ENCODE measurements around the gene ST6GALNAC4.
A peak's percentile ranks its signal among the peaks of the same experiment; 100 is the strongest.

ST6GALNAC4 gene

DNA sequence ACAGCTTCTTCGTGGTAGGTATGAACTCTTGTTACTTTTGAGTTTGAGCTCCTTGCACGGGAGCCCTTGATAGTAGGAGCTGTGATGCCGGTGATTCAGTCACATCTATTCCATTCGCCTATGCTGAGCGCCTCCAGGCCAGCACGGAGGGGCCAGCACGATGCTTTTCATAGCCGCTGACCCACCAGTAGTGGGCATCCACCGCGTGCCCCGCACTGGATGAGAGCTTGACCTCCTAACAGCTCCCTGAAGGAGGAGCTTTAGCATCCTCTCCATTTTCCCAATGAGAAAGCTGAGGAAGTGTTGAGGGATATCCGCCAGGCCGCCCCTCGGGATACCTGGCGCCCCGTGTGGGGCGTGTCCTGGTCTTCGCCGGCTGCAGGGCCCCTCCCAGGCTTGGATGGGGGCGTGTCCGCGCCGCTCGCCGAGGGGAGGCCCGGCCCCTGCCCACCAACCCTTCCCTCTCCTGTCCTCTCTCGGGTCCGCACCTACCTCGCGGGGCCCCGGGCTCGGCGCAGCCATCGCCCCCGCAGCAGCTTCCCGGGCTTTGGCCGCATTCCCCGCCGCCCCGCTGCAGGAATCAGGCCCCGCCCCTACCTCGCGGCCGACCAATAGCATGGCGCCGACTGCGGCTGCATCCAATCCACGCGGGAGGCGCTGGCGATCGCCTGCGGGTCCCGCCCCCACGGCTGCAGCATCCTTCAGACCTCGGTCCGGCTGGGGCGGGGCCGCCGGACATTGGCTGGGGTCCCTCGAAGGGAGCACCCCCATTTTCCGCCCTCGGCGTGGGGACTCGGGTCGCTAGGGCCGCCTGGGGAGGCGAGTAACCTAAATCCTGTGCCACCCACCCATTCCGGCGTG lies 13.6 kb upstream of the ST6GALNAC4 start, which contains the start of gene PIP5KL1:
TSS of gene PIP5KL1 (minus strand) at position 547 of the 861 bp plus-strand sequence. CDS start at position 522, 25 bp downstream.
- in situ Hi-C loops (cut with MboI; ENCODE audit: low sequenced_read_pairs) = no loop called here

GRCh38 chr9:127929625-127929979 lies 12.8 kb upstream of the ST6GALNAC4 start:
- H3K27me3 ChIP-seq (ENCODE audit: low read depth) = peaks cover 14% of the 10 kb centered on the region
- DNase-seq (ENCODE audit: low spot score in 2 of 2) = no peak
- no peak overlapping the region for H3K4me3 ChIP-seq
- no peaks in the 10 kb centered on the region for H3K9me3 ChIP-seq
- no peaks in the 10 kb centered on the region for H3K36me3 ChIP-seq (replicated peaks)
- peaks cover 10% of the 10 kb centered on the region for H3K4me1 ChIP-seq
- in situ Hi-C loops (cut with MboI; ENCODE audit: low sequenced_read_pairs) = loop anchor here (10.0 kb wide), 1 partner anchor 425 kb away; no protein-coding TSS in a partner anchor

More for the DNA sequence above, 13.6 kb upstream of the ST6GALNAC4 start, which contains the start of gene PIP5KL1:
- Histone ChIP-seq H3K9me3 (no peaks in the 10 kb centered on the region), H3K36me3 (replicated peaks) (peaks cover 3% of the 10 kb centered on the region), H3K4me3 (peak within 1 kb of the TSS; percentile 48), H3K4me1 (peaks cover 10% of the 10 kb centered on the region), H3K27me3 (ENCODE audit: low read depth) (peaks cover 11% of the 10 kb centered on the region)
- DNase-seq (ENCODE audit: low spot score in 2 of 2) = peak; percentile 74 to 92

DNA sequence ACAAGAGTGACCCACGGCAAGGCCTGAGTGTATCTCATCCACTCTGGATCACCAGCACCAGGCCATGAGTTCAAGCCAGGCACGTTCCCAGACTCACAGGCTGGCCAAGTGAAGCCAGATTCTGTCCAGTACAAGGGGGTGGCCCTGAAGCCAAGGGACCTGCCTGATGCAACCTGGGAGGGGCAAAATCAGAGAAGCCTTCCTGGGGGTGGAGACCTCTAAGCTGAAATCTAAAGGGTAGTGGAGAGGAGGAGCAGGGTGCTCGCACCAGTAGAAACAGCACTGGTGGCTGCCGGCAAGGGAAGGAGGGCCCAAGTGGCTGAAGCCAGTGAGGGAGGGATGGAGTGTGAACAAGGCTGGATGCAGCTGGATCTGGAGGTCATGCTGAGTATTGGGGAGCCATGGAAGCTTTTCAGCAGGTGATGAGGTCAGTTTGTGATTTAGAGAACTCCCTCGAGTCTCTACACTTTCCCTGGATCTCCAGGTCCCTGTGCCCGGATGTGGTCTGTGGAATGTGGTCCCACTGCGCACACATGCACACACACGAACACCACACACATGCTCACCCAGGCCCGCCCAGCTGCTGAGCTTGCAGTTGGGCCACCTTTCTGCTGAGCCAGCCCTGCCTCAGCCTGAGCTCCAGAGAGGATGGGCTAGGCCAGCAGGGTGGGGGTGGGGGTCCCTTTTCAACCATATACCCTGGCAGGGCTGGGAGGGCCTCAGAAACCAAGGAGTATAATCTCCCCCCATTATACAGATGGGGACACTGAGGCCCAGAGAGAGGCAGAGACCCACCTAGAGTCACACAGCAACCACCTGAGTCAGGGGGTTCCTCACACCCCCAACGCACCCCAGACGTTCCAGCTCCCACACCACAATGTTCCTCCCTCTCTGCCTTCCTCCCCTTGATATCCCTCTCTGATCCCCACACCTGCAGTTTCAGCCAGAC lies 12.1 kb upstream of the ST6GALNAC4 start:
- peaks cover 10% of the 10 kb centered on the region for H3K4me1 ChIP-seq
- H3K27me3 ChIP-seq (ENCODE audit: low read depth) = peaks cover 14% of the 10 kb centered on the region
- no peaks in the 10 kb centered on the region for H3K9me3 ChIP-seq
- no peak overlapping the region for H3K4me3 ChIP-seq
- in situ Hi-C loops (cut with MboI; ENCODE audit: low sequenced_read_pairs) = loop anchor here (10.0 kb wide), 1 partner anchor 424 kb away; no protein-coding TSS in a partner anchor
- no peak for DNase-seq (ENCODE audit: low spot score in 2 of 2)
- no peaks in the 10 kb centered on the region for H3K36me3 ChIP-seq (replicated peaks)

DNA sequence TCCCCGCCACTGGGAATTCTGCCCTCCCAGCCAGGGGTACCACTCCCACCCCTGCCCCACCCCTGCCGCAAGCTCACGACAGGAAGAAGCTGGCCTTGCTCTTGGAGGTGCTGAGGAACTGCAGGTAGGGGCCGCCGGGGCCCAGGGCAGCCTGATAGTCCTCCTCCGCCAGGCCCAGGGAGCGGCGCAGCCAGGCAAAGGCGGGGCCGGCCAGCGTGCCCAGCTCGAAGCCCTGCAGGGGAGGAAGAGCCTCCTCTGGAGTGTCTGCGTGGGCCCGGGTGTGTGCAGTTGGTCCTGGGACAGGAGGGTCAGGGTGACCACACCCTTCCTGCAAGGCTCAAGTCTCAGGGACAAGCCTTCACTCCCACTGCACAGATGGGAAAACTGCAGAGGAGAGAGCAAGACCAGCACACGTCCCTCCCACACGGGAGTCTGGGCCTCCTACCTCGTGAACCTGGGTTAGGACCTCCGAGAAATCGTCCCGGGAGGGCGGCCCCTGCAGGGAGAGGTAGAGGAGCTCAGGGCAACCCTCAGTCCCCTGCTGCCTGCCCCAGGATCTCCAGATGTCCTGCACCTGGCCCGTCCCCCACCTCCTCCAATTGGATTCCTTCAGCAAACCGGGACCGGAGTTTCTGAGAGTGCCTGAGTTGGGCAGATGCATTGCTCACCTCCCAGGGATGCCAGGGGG lies 11.3 kb upstream of the ST6GALNAC4 start:
- peaks cover 14% of the 10 kb centered on the region for H3K27me3 ChIP-seq (ENCODE audit: low read depth)
- in situ Hi-C loops (cut with MboI; ENCODE audit: low sequenced_read_pairs) = loop anchor here (10.0 kb wide), 1 partner anchor 423 kb away; no protein-coding TSS in a partner anchor
- no peaks in the 10 kb centered on the region for H3K9me3 ChIP-seq
- H3K4me3 ChIP-seq = no peak overlapping the region
- no peak for DNase-seq (ENCODE audit: low spot score in 2 of 2)
- H3K36me3 ChIP-seq (replicated peaks) = no peaks in the 10 kb centered on the region
- H3K4me1 ChIP-seq = peaks cover 10% of the 10 kb centered on the region

GRCh38 chr9:127927201-127927987 lies 10.6 kb upstream of the ST6GALNAC4 start:
- in situ Hi-C loops (cut with MboI; ENCODE audit: low sequenced_read_pairs) = loop anchor here (10.0 kb wide), 1 partner anchor 423 kb away; no protein-coding TSS in a partner anchor
- no peak overlapping the region for H3K4me3 ChIP-seq
- peaks cover 10% of the 10 kb centered on the region for H3K4me1 ChIP-seq
- H3K9me3 ChIP-seq = no peaks in the 10 kb centered on the region
- peak in 1 of 2 experiments; percentile 48 for DNase-seq (ENCODE audit: low spot score in 2 of 2)
- H3K36me3 ChIP-seq (replicated peaks) = no peaks in the 10 kb centered on the region
- H3K27me3 ChIP-seq (ENCODE audit: low read depth) = peaks cover 14% of the 10 kb centered on the region

- no peaks in the 10 kb centered on the region for H3K36me3 ChIP-seq (replicated peaks)
- H3K4me3 ChIP-seq = no peak overlapping the region
- peaks cover 10% of the 10 kb centered on the region for H3K4me1 ChIP-seq
- in situ Hi-C loops (cut with MboI; ENCODE audit: low sequenced_read_pairs) = loop anchor here (10.0 kb wide), 1 partner anchor 422 kb away; no protein-coding TSS in a partner anchor
- no peak for DNase-seq (ENCODE audit: low spot score in 2 of 2)
- H3K27me3 ChIP-seq (ENCODE audit: low read depth) = peaks cover 16% of the 10 kb centered on the region
- H3K9me3 ChIP-seq = no peaks in the 10 kb centered on the region
These were observed 10.0 kb upstream of the ST6GALNAC4 start for GRCh38 chr9:127926906-127927200.

DNA sequence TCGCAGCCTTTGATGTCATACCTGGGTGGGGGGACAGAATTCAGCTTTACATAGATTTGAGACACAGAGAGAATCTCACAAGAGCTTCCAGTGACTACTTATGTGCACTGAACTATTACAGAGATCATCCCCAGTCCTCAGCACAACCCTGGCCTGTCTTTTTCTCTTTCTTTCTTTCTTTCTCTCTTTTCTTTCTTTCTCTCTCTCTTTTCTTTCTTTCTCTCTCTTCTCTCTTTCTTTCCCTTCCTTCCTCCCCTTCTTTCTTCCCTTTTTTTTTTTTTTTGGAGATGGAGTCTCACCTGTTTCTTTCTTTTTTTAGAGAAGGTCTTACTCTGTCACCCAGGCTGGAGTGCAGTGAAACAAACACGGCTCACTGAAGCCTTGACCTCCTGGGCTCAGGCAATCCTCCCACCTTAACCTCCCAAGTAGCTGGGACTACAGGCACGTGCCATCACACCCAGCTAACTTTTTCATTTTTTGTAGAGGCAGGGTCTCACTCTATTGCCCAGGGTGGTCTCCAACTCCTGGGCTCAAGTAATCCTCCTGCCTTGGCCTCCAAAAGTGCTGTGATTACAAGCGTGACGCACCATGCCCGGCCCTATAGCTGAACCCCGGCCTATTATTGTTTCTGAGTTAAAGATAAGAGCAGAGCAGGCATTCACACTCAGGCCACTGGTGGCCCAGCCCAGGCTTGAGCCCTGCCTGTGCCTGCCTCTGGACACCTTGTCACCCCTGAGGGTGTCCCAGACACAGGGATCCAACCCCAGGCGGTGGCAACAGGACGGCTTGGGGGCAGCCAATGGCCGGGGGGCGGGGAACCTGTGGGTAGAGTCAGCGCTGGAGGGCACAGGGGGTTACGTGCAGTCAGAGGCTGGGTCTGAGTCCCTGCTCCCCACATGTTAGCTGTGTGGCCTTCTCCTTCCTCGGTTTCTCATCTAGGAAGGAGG lies 9.4 kb upstream of the ST6GALNAC4 start:
- H3K36me3 ChIP-seq (replicated peaks) = no peaks in the 10 kb centered on the region
- in situ Hi-C loops (cut with MboI; ENCODE audit: low sequenced_read_pairs) = loop anchor here (10.0 kb wide), 1 partner anchor 421 kb away; no protein-coding TSS in a partner anchor
- DNase-seq (ENCODE audit: low spot score in 2 of 2) = no peak
- no peak overlapping the region for H3K4me3 ChIP-seq
- peaks cover 8% of the 10 kb centered on the region for H3K4me1 ChIP-seq
- peaks cover 19% of the 10 kb centered on the region for H3K27me3 ChIP-seq (ENCODE audit: low read depth)
- no peaks in the 10 kb centered on the region for H3K9me3 ChIP-seq

GRCh38 chr9:127924736-127925444 lies 8.0 kb upstream of the ST6GALNAC4 start:
- peaks cover 19% of the 10 kb centered on the region for H3K27me3 ChIP-seq (ENCODE audit: low read depth)
- in situ Hi-C loops (cut with MboI; ENCODE audit: low sequenced_read_pairs) = loop anchor here (5.0 to 25.0 kb wide), 4 partner anchors 338 to 988 kb away; no protein-coding TSS in a partner anchor
- no peaks in the 10 kb centered on the region; the same call in 1 of the 2 replicates for H3K4me1 ChIP-seq

DNA sequence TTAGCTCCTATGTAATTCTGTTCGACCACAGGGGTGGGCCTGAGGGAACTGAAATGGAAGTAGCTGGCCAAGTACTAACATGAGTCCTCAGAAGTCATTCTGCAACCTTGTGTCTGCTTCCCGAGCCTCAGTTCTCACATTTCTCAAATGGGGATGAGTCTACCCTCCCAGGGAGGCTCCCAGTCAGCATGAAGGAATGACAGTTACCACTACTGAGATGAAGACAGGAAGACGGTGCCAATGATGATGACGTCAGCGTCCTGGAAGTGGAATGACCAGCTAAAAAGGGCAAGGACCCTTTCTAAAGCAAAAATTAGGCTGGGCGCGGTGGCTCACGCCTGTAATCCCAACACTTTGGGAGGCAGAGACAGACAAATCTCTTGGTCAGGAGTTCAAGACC lies 6.9 kb upstream of the ST6GALNAC4 start:
- in situ Hi-C loops (cut with MboI; ENCODE audit: low sequenced_read_pairs) = loop anchor here (5.0 to 25.0 kb wide), 4 partner anchors 336 to 986 kb away; no protein-coding TSS in a partner anchor
- Histone ChIP-seq H3K36me3 (replicated peaks) (no peaks in the 10 kb centered on the region), H3K4me1 (no peaks in the 10 kb centered on the region), H3K9me3 (no peaks in the 10 kb centered on the region), H3K27me3 (ENCODE audit: low read depth) (peaks cover 19% of the 10 kb centered on the region), H3K4me3 (no peak overlapping the region)
- no peak for DNase-seq (ENCODE audit: low spot score in 2 of 2)

More at GRCh38 chr9:127924736-127925444, 8.0 kb upstream of the ST6GALNAC4 start:
- DNase-seq (ENCODE audit: low spot score in 2 of 2) = no peak
- H3K4me3 ChIP-seq = no peak overlapping the region
- H3K36me3 ChIP-seq (replicated peaks) = no peaks in the 10 kb centered on the region
- no peaks in the 10 kb centered on the region for H3K9me3 ChIP-seq

- H3K4me1 ChIP-seq = no peaks in the 10 kb centered on the region
- peaks cover 19% of the 10 kb centered on the region for H3K27me3 ChIP-seq (ENCODE audit: low read depth)
- no peak overlapping the region for H3K4me3 ChIP-seq
- H3K36me3 ChIP-seq (replicated peaks) = no peaks in the 10 kb centered on the region
- H3K9me3 ChIP-seq = no peaks in the 10 kb centered on the region
- in situ Hi-C loops (cut with MboI; ENCODE audit: low sequenced_read_pairs) = loop anchor here (5.0 to 25.0 kb wide), 4 partner anchors 336 to 986 kb away; no protein-coding TSS in a partner anchor
- DNase-seq (ENCODE audit: low spot score in 2 of 2) = peak in 1 of 2 experiments; percentile 56
These were observed 6.2 kb upstream of the ST6GALNAC4 start for GRCh38 chr9:127923046-127923445.

DNA sequence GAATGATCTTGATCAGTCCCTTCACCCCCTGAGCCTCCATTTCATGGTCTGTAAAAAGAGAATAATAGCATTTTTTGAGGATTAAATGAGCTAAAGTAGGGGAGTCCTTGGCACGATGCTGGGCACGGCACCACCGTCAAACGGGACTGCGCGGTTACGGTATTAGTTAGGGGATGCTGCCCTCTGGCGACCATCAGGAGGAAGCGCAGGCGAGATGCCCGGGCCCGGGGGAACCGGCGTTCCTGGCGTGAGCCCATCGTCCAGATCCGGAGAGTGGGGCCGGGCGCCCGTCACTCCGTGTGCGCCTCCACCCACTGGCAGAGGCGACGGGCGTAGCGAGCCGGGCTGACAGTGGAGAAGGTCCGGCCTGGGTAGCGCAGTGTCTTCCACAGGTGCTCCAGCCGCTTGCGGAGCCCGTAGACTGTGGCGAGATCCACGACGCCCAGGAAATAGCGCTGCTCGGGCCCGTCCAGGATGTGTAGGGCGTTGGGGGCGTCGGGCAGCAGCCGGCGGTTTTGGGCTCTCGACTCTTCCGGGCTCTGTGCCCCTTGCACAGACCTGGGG lies 4.8 kb upstream of the ST6GALNAC4 start:
- H3K27me3 ChIP-seq (ENCODE audit: low read depth) = peaks cover 17% of the 10 kb centered on the region
- in situ Hi-C loops (cut with MboI; ENCODE audit: low sequenced_read_pairs) = loop anchor here (5.0 to 25.0 kb wide), 4 partner anchors 334 to 984 kb away; no protein-coding TSS in a partner anchor
- no peaks in the 10 kb centered on the region for H3K36me3 ChIP-seq (replicated peaks)
- H3K4me1 ChIP-seq = peaks cover 2% of the 10 kb centered on the region
- peak overlapping the region; percentile 15 for H3K4me3 ChIP-seq
- peak; percentile 39 to 82 for DNase-seq (ENCODE audit: low spot score in 2 of 2)
- no peaks in the 10 kb centered on the region for H3K9me3 ChIP-seq
